GM19193 (cell line): ENCODE data around the gene NDUFV1.

Source experiments
- POLR2A ChIP-seq: IDR thresholded peaks from 4 replicates; pipeline ENCODE4 v1.6.1; 2011; ENCODE audit not compliant: insufficient read depth, insufficient read length; ENCODE audit errors: extremely low read depth

NDUFV1 gene

GRCh38 chr11:67632982-67633755 lies 26.4 kb downstream of the NDUFV1 start:
- TF ChIP-seq POLR2A: no peak

- no peak for TF ChIP-seq POLR2A
Measured at GRCh38 chr11:67633758-67634365, 27.1 kb downstream of the NDUFV1 start.

- TF ChIP-seq POLR2A: no peak
Measured at GRCh38 chr11:67634366-67635230, 27.9 kb downstream of the NDUFV1 start.

GRCh38 chr11:67635231-67635521 lies 28.4 kb downstream of the NDUFV1 start:
- no peak for TF ChIP-seq POLR2A

- no peak for TF ChIP-seq POLR2A
Measured at GRCh38 chr11:67636962-67637361, 30.2 kb downstream of the NDUFV1 start.

- no peak for TF ChIP-seq POLR2A
Measured at GRCh38 chr11:67638535-67639437, 32.0 kb downstream of the NDUFV1 start.

GRCh38 chr11:67639438-67639859 lies 32.7 kb downstream of the NDUFV1 start, which contains the start of gene TBX10:
Gene TBX10 (minus strand): TSS chr11:67639763. CDS start chr11:67639472, 291 bp downstream.
- no peak for TF ChIP-seq POLR2A

GRCh38 chr11:67640021-67640757 lies 33.5 kb downstream of the NDUFV1 start:
- no peak for TF ChIP-seq POLR2A

- TF ChIP-seq POLR2A: no peak
Measured at GRCh38 chr11:67640758-67641337, 34.1 kb downstream of the NDUFV1 start.

- TF ChIP-seq POLR2A: no peak
Measured at GRCh38 chr11:67641338-67642172, 34.8 kb downstream of the NDUFV1 start.

GRCh38 chr11:67642173-67643120 lies 35.7 kb downstream of the NDUFV1 start:
- TF ChIP-seq POLR2A: no peak

GRCh38 chr11:67644042-67644441 lies 37.3 kb downstream of the NDUFV1 start:
- TF ChIP-seq POLR2A: no peak
